Lower leg skin (tissue), 3 donors: ENCODE results near the gene KDM6A.

Source experiments
- POLR2A ChIP-seq, 2 donors: fragments of 450-650 bp; IDR thresholded peaks; one replicate each; pipeline ENCODE4 v1.6.1; 2016 to 2017; ENCODE audit warnings: antibody characterized with exemption in 2 of 2, mild to moderate bottlenecking in 1 of 2, moderate library complexity in 1 of 2
- TF ChIP-seq, protein P1 (sequence below), 3 donors: fragments of 450-650 bp; IDR thresholded peaks; one replicate each; pipeline ENCODE4 v1.5.1; 2016; ENCODE audit warnings: antibody characterized with exemption in 3 of 3, mild to moderate bottlenecking in 3 of 3, moderate library complexity in 2 of 3

DNA sequence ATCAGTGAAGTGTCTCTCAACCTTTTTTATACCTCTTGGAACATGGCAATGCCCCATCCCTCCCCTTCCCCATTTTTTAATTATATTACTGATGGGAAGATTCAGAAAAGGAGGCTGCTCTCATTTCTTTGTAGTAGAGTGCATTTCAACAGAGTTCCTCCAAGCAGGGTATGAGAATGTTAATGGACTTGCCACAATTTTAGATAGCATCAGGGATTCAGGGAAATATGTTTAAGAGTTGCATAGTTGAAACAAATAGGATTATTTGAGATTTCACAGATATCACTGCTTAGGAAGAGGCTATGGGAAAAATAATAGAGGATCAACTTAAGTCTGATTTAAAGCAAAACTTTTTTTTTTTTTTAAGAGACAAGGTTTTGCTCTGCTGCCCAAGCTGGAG lies 281.5 kb downstream of the KDM6A start:
- TF ChIP-seq, protein P1, sequence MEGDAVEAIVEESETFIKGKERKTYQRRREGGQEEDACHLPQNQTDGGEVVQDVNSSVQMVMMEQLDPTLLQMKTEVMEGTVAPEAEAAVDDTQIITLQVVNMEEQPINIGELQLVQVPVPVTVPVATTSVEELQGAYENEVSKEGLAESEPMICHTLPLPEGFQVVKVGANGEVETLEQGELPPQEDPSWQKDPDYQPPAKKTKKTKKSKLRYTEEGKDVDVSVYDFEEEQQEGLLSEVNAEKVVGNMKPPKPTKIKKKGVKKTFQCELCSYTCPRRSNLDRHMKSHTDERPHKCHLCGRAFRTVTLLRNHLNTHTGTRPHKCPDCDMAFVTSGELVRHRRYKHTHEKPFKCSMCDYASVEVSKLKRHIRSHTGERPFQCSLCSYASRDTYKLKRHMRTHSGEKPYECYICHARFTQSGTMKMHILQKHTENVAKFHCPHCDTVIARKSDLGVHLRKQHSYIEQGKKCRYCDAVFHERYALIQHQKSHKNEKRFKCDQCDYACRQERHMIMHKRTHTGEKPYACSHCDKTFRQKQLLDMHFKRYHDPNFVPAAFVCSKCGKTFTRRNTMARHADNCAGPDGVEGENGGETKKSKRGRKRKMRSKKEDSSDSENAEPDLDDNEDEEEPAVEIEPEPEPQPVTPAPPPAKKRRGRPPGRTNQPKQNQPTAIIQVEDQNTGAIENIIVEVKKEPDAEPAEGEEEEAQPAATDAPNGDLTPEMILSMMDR (IDR thresholded peaks at IDR 0.05): no peak
- no peak for TF ChIP-seq POLR2A (IDR thresholded peaks at IDR 0.05)
